HEK293 (cell line): ENCODE results near the gene POLR3E.

ENCODE experiments used
- ZBTB7A ChIP-seq: fragments of 450-650 bp; formaldehyde crosslinking; IDR thresholded peaks from 2 replicates; pipeline ENCODE4 v1.5.1; 2016; ENCODE audit warnings: low read depth, missing biosample characterization, missing genetic modification characterization
- ZNF23 ChIP-seq: fragments of 450-650 bp; formaldehyde crosslinking; IDR thresholded peaks from 2 replicates; pipeline ENCODE4 v1.5.1; 2016; ENCODE audit warnings: missing biosample characterization, missing genetic modification characterization, borderline replicate concordance
- ZNF292 ChIP-seq: fragments of 450-650 bp; formaldehyde crosslinking; IDR thresholded peaks from 2 replicates; pipeline ENCODE4 v1.5.1; 2016; ENCODE audit warnings: low read depth, missing biosample characterization, missing genetic modification characterization, borderline replicate concordance
- TF ChIP-seq, protein P1 (sequence below): fragments of 450-650 bp; formaldehyde crosslinking; IDR thresholded peaks from 2 replicates; pipeline ENCODE4 v1.5.1; 2016; ENCODE audit warnings: missing biosample characterization, missing genetic modification characterization
- TF ChIP-seq, protein P2 (sequence below): fragments of 450-650 bp; formaldehyde crosslinking; IDR thresholded peaks from 2 replicates; pipeline ENCODE4 v1.5.1; 2017; ENCODE audit warnings: missing biosample characterization, missing genetic modification characterization

DNA sequence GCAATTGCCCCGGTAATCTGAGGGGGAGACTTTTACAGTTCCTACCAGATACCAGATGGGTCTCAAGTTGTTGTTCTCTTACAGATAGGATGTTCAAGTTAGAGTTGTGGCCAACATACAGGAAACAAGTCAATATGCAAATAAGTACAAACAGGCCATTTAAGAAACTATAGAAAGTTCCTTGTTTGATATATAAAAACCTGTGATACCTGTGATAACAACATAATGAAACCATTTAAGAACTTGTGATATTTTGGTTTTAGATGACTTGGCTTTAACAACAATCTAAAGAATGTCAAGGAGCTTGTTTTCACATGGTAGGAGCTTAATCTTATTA, 60.4 kb downstream of the POLR3E start:
- TF ChIP-seq ZNF23 (tag by site-specific recombination), result no peak
- TF ChIP-seq, protein P1, sequence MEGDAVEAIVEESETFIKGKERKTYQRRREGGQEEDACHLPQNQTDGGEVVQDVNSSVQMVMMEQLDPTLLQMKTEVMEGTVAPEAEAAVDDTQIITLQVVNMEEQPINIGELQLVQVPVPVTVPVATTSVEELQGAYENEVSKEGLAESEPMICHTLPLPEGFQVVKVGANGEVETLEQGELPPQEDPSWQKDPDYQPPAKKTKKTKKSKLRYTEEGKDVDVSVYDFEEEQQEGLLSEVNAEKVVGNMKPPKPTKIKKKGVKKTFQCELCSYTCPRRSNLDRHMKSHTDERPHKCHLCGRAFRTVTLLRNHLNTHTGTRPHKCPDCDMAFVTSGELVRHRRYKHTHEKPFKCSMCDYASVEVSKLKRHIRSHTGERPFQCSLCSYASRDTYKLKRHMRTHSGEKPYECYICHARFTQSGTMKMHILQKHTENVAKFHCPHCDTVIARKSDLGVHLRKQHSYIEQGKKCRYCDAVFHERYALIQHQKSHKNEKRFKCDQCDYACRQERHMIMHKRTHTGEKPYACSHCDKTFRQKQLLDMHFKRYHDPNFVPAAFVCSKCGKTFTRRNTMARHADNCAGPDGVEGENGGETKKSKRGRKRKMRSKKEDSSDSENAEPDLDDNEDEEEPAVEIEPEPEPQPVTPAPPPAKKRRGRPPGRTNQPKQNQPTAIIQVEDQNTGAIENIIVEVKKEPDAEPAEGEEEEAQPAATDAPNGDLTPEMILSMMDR, result no peak
- TF ChIP-seq, protein P2, sequence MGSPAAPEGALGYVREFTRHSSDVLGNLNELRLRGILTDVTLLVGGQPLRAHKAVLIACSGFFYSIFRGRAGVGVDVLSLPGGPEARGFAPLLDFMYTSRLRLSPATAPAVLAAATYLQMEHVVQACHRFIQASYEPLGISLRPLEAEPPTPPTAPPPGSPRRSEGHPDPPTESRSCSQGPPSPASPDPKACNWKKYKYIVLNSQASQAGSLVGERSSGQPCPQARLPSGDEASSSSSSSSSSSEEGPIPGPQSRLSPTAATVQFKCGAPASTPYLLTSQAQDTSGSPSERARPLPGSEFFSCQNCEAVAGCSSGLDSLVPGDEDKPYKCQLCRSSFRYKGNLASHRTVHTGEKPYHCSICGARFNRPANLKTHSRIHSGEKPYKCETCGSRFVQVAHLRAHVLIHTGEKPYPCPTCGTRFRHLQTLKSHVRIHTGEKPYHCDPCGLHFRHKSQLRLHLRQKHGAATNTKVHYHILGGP (tag by site-specific recombination), result no peak
- TF ChIP-seq ZBTB7A, result no peak
- TF ChIP-seq ZNF292 (tag by site-specific recombination), result no peak
